ENCODE data around the gene FTO.

Gene FTO

DNA sequence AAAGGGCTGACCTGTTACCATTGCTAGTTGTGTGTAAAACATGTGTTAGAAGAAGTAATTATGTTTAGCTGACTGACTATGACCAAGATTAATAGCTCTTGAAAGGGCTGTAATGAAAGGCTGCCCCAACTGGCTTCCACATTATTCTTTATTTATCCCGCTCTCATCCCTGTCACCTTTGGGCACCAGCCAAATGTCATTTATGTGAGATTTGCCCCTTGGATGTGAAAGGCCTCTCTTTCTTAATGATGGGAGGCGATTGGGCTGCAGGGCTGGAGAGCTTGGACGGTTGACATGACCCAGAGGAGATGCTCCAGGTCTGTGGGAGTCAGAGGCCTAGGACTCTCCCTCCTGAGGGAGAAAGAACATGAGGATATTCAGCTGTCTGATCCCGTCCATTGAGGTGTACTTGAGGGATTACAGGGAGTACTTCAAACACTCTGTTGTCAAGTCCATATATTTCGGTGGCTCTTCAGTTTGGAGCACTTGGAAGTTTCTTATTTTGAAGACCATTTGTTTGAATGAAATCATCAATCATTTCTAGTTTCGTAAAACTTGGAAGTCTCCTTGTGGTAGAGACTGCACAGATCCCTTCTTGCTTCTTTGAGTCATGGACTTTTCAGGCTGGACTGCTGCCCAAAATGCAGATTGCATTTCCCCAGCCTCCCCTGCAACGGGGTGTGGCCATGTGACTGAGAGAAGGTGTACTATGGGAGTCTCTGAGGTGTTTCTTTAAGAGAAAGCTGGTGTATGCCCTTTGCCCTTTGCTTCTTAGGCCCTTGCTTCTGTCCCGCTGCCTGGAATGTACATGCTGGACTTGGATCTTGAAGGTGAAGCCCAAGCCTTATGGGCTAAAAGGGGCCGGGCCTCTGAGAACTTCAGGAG, 51.3 kb downstream of the FTO start:
- no peak for DNase-seq (ENCODE audit: low read depth in 2 of 2)

- DNase-seq (ENCODE audit: low read depth in 2 of 2), result no peak
Observed at GRCh38 chr16:53756275-53756996, 52.5 kb downstream of the FTO start.

- no peak for DNase-seq (ENCODE audit: low read depth in 2 of 2)
Observed at GRCh38 chr16:53757971-53758609, 54.1 kb downstream of the FTO start.

DNA sequence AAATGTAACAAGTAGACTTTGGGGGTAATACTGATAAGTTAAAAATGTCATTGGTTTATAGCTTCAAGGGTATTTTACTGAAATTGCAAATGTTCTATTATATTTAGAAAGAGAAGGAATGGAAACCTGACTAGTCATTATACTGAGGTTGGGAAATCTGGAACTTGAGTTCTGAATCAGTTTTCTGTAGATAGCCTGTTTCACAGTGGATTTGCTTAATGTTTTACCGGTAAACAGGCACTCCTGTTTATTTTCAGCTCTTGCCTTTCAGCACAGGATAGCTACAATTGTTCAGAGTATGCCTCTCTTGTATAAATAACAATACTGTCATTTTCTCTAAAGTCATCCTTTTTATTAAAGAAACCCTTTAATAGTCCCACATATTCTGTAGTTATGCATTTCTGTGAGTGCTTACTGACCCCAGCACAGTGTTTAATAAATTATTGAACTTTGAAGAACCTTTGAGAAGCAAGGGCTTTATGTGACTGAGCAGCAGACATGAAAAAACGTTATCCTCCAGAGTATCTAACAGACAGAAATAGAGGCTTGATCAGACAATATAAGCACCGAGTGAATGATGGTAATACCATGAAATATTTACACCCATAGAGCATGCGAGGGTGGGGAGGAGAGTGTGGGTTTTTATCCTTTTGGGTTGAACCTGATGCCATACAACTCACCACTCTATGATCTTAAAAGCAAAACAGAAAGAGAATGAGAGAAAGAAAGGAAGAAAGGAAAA, 58.2 kb downstream of the FTO start:
- no peak for DNase-seq (ENCODE audit: low read depth in 2 of 2)

GRCh38 chr16:53766304-53767016, 62.5 kb downstream of the FTO start:
- DNase-seq (ENCODE audit: low read depth in 2 of 2), result no peak

- no peak for DNase-seq (ENCODE audit: low read depth in 2 of 2)
Observed at GRCh38 chr16:53768167-53768566, 64.2 kb downstream of the FTO start.

- no peak for DNase-seq (ENCODE audit: low read depth in 2 of 2)
Observed at GRCh38 chr16:53768593-53768992, 64.6 kb downstream of the FTO start.

DNA sequence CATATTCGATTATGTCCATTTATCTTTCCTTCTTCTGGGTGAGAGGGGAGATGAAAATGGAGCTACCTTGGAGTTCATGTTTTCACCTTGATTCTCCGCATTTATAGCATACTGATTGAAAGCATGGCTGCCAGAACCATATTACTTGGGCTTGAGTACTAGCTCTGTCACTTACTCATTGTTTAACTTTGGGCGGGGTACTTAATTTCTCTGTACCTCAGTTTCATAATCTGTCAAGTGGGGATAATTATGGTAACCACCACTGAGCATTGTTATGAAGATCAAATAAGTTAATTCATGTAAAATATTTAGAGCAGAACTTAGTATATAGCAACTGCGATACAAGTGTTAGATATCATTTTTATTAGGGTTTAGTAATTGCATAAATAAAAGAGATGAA, 65.2 kb downstream of the FTO start:
- DNase-seq (ENCODE audit: low read depth in 2 of 2), result no peak

- DNase-seq (ENCODE audit: low read depth in 2 of 2), result no peak
Observed at GRCh38 chr16:53769787-53770186, 65.8 kb downstream of the FTO start.

- no peak for DNase-seq (ENCODE audit: low read depth in 2 of 2)
Observed at GRCh38 chr16:53770641-53771040, 66.7 kb downstream of the FTO start.

DNA sequence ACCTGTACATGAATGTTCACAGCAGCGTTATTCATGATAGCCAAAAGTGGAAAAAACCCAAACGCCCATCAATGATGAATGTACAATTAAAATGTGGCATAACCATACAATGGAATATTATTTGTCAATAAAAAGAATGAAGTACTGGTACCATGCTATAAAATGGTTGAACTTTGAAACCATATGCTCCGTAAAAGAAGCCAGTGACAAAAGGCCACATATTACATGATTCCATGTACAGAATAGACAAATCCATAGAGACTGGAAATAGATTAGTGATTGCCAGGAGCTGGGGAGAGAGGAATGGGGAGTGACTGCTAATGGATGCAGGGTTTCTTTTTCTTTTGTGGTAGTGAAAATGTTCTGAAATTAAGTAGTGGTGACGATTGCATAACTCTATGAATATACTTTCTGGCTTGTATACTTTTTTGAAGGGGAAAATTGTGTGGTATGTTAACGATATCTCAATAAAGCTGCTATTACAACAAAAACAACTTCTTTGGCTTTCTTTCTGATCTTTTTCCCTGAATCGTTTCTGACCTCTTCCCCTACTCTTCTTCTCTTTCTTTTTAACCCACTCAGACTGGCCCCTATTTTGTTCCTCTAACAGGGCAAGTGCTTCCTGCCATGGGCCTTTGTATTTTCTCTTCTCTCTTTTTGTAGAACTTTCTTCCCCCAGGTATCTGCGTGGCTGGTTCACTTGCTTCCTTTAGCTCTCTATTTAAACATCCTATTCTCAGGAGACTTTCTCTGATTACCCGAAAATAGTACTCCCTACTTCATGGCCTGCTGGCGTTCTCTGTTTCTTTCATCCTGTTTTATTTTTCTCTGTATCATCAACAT, 67.9 kb downstream of the FTO start:
- no peak for DNase-seq (ENCODE audit: low read depth in 2 of 2)

DNA sequence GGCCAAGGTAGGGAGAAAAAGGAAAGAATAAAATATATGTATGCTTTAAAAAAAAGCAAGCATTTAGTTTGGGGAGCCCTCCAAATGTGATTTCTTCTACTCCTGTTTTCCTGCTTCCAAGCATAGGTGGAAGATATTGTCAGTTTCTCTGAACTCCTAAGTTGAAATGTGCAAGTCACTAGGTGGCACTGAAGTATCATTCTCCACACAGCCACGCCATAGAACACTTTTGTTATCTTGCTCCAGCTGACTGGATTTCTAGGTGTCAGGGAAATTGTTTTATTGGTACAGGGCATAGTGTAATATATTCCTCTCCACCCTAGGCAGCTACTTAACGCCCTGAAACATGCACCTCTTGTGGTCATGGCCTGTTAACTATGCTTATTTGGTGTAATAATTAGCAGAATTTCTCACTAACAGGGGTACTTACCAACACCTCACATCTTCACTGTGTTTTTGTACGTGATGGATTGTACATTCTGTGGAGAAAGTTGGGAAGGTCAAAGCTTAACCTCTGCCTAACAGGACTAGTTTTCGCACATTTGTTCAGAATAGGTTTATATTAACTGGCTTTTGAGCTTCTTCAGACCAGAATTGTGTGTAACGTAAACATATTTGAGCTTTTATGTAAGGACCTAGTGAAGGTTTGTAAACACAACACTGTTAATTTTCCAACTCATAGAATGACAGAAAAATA, 69.3 kb downstream of the FTO start:
- no peak for DNase-seq (ENCODE audit: low read depth in 2 of 2)

DNA sequence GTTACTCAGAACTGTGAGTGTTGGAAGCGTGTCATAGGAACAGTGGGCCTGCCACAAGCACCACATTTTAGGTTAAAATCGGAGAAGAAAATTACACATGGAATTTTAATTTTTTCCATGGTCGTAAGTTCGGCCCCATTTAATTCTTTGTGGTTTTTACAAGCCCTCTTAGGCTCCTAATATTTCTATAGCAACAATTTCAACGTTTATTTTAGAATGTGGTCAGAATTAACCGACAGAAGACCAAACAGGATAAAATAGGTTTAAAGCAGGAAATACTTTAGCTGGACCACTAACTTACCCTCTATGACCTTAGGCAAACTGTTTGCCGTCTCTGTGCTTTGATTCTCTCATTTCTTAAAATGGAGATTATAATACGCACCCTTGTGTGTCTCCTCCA, 69.9 kb downstream of the FTO start:
- no peak for DNase-seq (ENCODE audit: low read depth in 2 of 2)

- no peak for DNase-seq (ENCODE audit: low read depth in 2 of 2)
Observed at GRCh38 chr16:53775106-53775820, 71.3 kb downstream of the FTO start.

GRCh38 chr16:53775821-53776431, 72.0 kb downstream of the FTO start:
- no peak for DNase-seq (ENCODE audit: low read depth in 2 of 2)

DNA sequence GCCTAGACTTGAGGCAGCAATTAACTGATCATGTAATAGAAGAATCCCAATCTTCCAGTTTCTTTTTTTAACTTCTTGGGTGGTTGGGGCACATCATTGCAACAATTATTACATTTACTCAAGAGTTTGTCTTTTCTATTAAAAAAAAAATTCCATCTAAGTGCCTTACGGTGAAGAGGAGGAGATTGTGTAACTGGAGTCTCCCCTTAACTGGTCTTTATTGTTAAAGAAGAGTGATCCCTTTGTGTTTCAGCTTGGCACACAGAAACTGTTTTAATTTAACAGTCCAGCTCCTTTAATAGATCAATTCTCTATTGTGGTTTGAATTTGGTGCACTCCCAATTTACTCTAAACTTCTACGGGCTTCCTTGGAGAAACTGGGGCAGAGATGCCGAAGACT, 75.2 kb downstream of the FTO start:
- no peak for DNase-seq (ENCODE audit: low read depth in 2 of 2)

DNA sequence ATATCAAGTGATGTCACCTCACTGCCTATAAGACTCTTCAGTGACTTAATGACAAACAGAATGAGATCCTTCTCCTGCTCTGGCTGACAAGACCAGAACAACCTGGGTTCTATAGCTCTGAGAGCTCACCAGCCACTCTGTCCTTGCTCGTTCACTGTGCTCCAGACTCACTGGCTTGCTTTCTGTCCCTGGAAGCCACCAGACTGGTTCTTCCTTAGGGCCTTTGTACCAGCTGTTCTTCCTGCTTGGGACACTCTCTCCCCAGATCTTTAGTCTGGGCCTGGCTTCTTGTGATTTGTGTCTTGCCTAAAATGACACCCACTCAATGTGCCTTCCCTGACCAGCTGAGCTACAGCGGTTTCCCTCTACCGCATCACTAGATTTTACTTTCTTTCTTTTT, 76.1 kb downstream of the FTO start:
- no peak for DNase-seq (ENCODE audit: low read depth in 2 of 2)

DNA sequence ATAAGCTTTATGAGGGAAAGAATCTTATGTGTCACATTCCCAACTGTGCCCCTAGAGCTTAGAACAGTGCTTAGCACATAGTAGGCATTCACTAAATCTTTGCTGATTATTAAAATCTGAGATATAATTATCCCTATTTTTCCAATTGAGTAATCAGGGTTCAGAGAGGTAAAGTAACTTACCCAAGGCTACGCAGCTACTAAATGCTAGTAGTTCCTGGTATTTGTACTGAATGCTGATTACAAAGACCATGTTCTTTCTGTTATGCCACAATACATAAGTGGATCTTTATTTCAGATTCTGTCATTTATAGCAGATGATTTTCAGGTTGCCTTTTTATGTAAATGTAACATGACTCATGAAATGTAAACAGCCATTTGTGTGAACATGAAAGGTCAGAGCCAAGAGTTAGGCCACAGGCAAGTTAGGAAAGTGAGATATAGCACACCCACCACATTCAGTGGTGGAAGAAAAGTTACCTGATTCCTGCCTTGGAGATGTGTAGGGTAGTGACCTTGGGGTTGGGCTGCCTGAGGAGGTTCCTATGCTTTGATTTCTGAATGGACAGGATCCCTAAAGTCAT, 77.2 kb downstream of the FTO start:
- no peak for DNase-seq (ENCODE audit: low read depth in 2 of 2)

All from stimulated activated CD4-positive, alpha-beta T cell treated with anti-CD3 and anti-CD28 coated beads, Interleukin-15, amount 100 ng/mL, for 48 hours (primary cell).